Measurements from ENCODE around the gene PPP6R3. TPM values are rescaled to one million over a fixed set of nuclear protein-coding genes. Genes with fewer than 3 reads are reported as not detected.

PPP6R3 gene
- total RNA-seq, 4 donors from 2014 or later, result 104 to 169 (median 118) TPM

- no peak for TF ChIP-seq CTCF (IDR thresholded peaks at IDR 0.05; ENCODE audit: low read depth)
Observed at GRCh38 chr11:68450711-68451110, 9.8 kb upstream of the PPP6R3 start.

- TF ChIP-seq CTCF (IDR thresholded peaks at IDR 0.05; ENCODE audit: low read depth), result no peak
Observed at GRCh38 chr11:68454767-68455166, 5.8 kb upstream of the PPP6R3 start.

- no peak for TF ChIP-seq CTCF (IDR thresholded peaks at IDR 0.05; ENCODE audit: low read depth)
Observed at GRCh38 chr11:68455485-68455884, 5.1 kb upstream of the PPP6R3 start.

- no peak for TF ChIP-seq CTCF (IDR thresholded peaks at IDR 0.05; ENCODE audit: low read depth)
Observed at GRCh38 chr11:68457216-68457897, 3.2 kb upstream of the PPP6R3 start.

DNA sequence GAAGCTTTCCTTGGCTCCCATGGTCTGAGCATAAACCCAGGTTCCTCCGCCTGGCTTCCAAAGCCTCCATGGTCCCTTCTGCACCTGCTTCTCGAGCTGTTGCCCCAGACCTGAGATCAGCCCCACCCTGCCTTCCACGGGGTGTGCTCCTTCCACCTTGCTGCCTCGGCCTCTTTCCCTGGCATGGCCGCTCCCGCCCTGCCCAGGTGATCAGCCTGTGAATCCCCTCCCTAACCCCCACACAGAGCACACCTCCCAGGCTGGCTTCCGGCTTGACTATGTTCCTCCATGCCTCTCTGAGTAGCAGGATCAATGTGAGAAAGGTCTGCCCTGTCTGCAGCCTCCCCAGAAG, 2.7 kb upstream of the PPP6R3 start:
- no peak for TF ChIP-seq CTCF (IDR thresholded peaks at IDR 0.05; ENCODE audit: low read depth)

DNA sequence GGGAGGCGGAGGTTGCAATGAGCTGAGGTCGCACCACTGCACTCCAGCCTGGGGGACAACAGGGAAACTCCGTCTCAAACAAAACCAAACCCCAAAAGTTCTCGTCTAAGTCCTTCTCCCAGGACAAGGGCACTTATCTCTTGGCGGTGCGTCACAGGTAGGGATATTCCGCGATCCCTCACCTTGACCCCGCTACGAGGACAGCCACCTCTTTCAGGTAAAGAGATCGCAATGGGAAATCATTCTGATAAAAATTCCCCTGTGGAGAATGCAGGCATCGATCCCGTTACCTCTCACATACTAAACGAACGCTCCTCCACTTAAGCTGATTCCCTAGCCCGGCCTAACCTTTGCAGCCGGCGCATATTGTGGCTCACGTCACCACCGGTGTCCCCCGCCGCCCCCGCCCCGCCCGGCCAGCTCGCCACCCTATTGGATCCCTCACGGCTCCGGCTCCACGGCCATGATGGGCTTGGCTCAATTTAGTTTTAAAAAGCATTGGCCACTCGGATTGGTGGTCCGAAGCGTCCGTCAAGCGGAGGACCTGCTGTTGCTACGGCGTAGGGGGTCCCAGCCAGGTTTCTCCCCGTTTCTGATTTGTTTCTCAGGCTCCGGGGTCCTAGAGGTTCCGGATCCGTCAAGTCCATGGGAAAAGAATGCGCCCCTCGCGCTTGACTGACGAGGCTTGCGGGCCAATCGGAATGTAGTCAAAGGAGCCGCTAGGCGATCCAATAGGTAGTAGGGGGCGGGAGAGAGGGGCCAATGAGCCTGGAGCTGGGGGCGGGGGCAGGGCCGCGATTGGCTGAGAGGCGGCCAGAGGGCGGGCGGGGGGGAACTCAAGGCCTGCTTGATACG, 439 bp upstream of the PPP6R3 start:
- TF ChIP-seq CTCF (IDR thresholded peaks at IDR 0.05; ENCODE audit: low read depth), result no peak

- no peak for TF ChIP-seq CTCF (IDR thresholded peaks at IDR 0.05; ENCODE audit: low read depth)
Observed at GRCh38 chr11:68461575-68461917, 994 bp downstream of the PPP6R3 start.
